H1 (cell line): ENCODE results near the gene SLC30A7. TPM values are rescaled to one million over a fixed set of nuclear protein-coding genes. Genes with fewer than 3 reads are reported as not detected.

Experiments
- CTCF ChIA-PET: fragments of 300-600 bp; sonication (Branson Sonifier 250); formaldehyde crosslinking; loops from one replicate; lab custom pipeline; 2021; ENCODE audit not compliant: partially characterized antibody; lab: Charles Lee
- POLR2A ChIA-PET: fragments of 300-600 bp; sonication (Branson Sonifier 250); formaldehyde crosslinking; loops from one replicate; lab custom pipeline; 2021; ENCODE audit warnings: inconsistent platforms; ENCODE audit not compliant: partially characterized antibody; lab: Charles Lee
- DNase-seq, 2 experiments: peaks; one replicate each; pipeline versions ENCODE4 v3.0.0 to v3.0.0-alpha.2; 2010 to 2022; ENCODE audit warnings: low spot score in 2 of 2, low read depth in 1 of 2, mixed read lengths in 1 of 2
- FAIRE-seq: peaks from 2 replicates; lab custom pipeline; 2011; peaks lifted over from hg19 to GRCh38; lab: Jason Lieb, UNC
- H2AFZ ChIP-seq: 2 replicates; pipeline ENCODE4 v1.8.1; 2012; ENCODE audit warnings: low read length, inconsistent platforms
- H2AK5ac ChIP-seq: 2 replicates; pipeline ENCODE4 v1.6.1; 2013; ENCODE audit warnings: low read depth, low read length
- H2BK120ac ChIP-seq: replicated peaks from 2 replicates; pipeline ENCODE3; 2013; ENCODE audit warnings: low read depth, low read length, inconsistent platforms
- H2BK12ac ChIP-seq: 2 replicates; pipeline ENCODE4 v1.6.1; 2013; ENCODE audit warnings: low read depth, low read length
- H2BK15ac ChIP-seq: 2 replicates; pipeline ENCODE4 v1.6.1; 2013; ENCODE audit warnings: low read length
- H2BK20ac ChIP-seq: 2 replicates; pipeline ENCODE4 v1.6.1; 2013; ENCODE audit warnings: low read length
- H2BK5ac ChIP-seq: 2 replicates; pipeline ENCODE4 v1.6.1; 2013; ENCODE audit warnings: low read depth, low read length
- H3K14ac ChIP-seq: 2 replicates; pipeline ENCODE4 v1.6.1; 2013; ENCODE audit warnings: inconsistent platforms; ENCODE audit not compliant: insufficient read length
- H3K18ac ChIP-seq: 2 replicates; pipeline ENCODE4 v1.6.1; 2013; ENCODE audit warnings: low read length; ENCODE audit errors: extremely low read depth
- H3K23ac ChIP-seq: 2 replicates; pipeline ENCODE4 v1.6.1; 2013; ENCODE audit warnings: inconsistent platforms; ENCODE audit not compliant: insufficient read length
- H3K23me2 ChIP-seq: 2 replicates; pipeline ENCODE4 v1.6.1; 2013; ENCODE audit warnings: low read depth, low read length
- H3K27ac ChIP-seq: 2 replicates; pipeline ENCODE4 v1.6.1; 2011; ENCODE audit warnings: low read depth, low read length, inconsistent platforms
- H3K27me3 ChIP-seq, 4 experiments: replicated peaks in 1 of 4; 1 replicate in 1 of 4; 2 replicates in 3 of 4; pipeline versions ENCODE4 v1.6.1 to v1.8.1; 2011 to 2013; ENCODE audit warnings: low read length in 3 of 4, mild to moderate bottlenecking in 3 of 4, inconsistent platforms in 2 of 4, mixed read lengths in 2 of 4, moderate library complexity in 1 of 4; ENCODE audit not compliant: control insufficient read depth in 3 of 4, insufficient read depth in 3 of 4; ENCODE audit errors: extremely low read depth in 1 of 4
- H3K36me3 ChIP-seq, 4 experiments: 2 replicates each; pipeline versions ENCODE4 v1.6.1 to v1.8.1; 2011 to 2013; ENCODE audit warnings: mild to moderate bottlenecking in 4 of 4, low read length in 3 of 4, moderate library complexity in 2 of 4, control low read depth in 1 of 4, inconsistent platforms in 1 of 4; ENCODE audit not compliant: insufficient read depth in 4 of 4, control insufficient read depth in 2 of 4
- H3K4ac ChIP-seq: replicated peaks from 2 replicates; pipeline ENCODE3; 2013; ENCODE audit warnings: low read length, low read depth, mixed read lengths, inconsistent platforms; ENCODE audit not compliant: insufficient read length
- H3K4me1 ChIP-seq, 4 experiments: replicated peaks in 1 of 4; 1 replicate in 1 of 4; 2 replicates in 3 of 4; pipeline versions ENCODE4 v1.6.1 to v1.8.1; 2011 to 2013; ENCODE audit warnings: low read length in 3 of 4, inconsistent platforms in 2 of 4, mixed read lengths in 1 of 4; ENCODE audit not compliant: insufficient read depth in 4 of 4, control insufficient read depth in 3 of 4
- H3K4me2 ChIP-seq, 2 experiments: 2 replicates each; pipeline versions ENCODE4 v1.6.1 to v1.8.1; 2011 to 2013; ENCODE audit warnings: low read depth in 2 of 2, low read length in 2 of 2, control low read depth in 1 of 2, inconsistent platforms in 1 of 2, mild to moderate bottlenecking in 1 of 2; ENCODE audit not compliant: insufficient read depth in 1 of 2
- H3K4me3 ChIP-seq, 4 experiments: fragments of 200-600, 300-600 bp in 1 of 4; sonication (generic), shearing (Covaris generic), sonication (Bioruptor Twin) in 1 of 4; 2 replicates each; pipeline versions ENCODE4 v1.5.1 to v1.8.1; 2011 to 2016; ENCODE audit warnings: low read length in 4 of 4, low read depth in 3 of 4, control low read depth in 2 of 4, inconsistent platforms in 2 of 4, mild to moderate bottlenecking in 2 of 4, mixed read lengths in 1 of 4, moderate library complexity in 1 of 4; ENCODE audit not compliant: insufficient read depth in 2 of 4; ENCODE audit errors: extremely low read depth in 1 of 4
- H3K56ac ChIP-seq: replicated peaks from 2 replicates; pipeline ENCODE3; 2013; ENCODE audit warnings: low read depth, mild to moderate bottlenecking, mixed read lengths, low read length, inconsistent platforms; ENCODE audit not compliant: insufficient read length
- H3K79me1 ChIP-seq: 2 replicates; pipeline ENCODE4 v1.6.1; 2013; ENCODE audit warnings: low read depth, low read length, control low read depth
- H3K79me2 ChIP-seq, 2 experiments: 2 replicates each; pipeline versions ENCODE4 v1.6.1 to v1.8.1; 2012 to 2013; ENCODE audit warnings: low read length in 2 of 2, mild to moderate bottlenecking in 2 of 2, inconsistent platforms in 1 of 2; ENCODE audit not compliant: insufficient read depth in 2 of 2, control insufficient read depth in 1 of 2
- H3K9ac ChIP-seq, 4 experiments: replicated peaks in 1 of 4; 1 replicate in 1 of 4; 2 replicates in 3 of 4; pipeline versions ENCODE4 v1.6.1 to v1.8.1; 2011 to 2013; ENCODE audit warnings: low read depth in 3 of 4, low read length in 3 of 4, control low read depth in 2 of 4, mild to moderate bottlenecking in 2 of 4, moderate library complexity in 2 of 4, inconsistent platforms in 1 of 4; ENCODE audit errors: extremely low read depth in 1 of 4
- H3K9me3 ChIP-seq, 2 experiments: 2 replicates each; pipeline versions ENCODE4 v1.6.1 to v1.8.1; 2012 to 2013; ENCODE audit warnings: mild to moderate bottlenecking in 2 of 2, moderate library complexity in 2 of 2, control low read depth in 1 of 2, inconsistent platforms in 1 of 2, low read depth in 1 of 2, low read length in 1 of 2, mixed read lengths in 1 of 2; ENCODE audit not compliant: insufficient read depth in 2 of 2
- H4K20me1 ChIP-seq, 2 experiments: replicated peaks in 1 of 2; 2 replicates each; pipeline versions ENCODE3 to v1.8.1; 2011 to 2013; ENCODE audit warnings: inconsistent platforms in 2 of 2, low read length in 2 of 2, mild to moderate bottlenecking in 1 of 2; ENCODE audit not compliant: insufficient read depth in 2 of 2, control insufficient read depth in 1 of 2
- H4K5ac ChIP-seq: 2 replicates; pipeline ENCODE4 v1.6.1; 2013; ENCODE audit warnings: low read length, low read depth, mixed read lengths, inconsistent platforms; ENCODE audit not compliant: insufficient read length
- H4K8ac ChIP-seq: 2 replicates; pipeline ENCODE4 v1.8.0; 2013; ENCODE audit warnings: mild to moderate bottlenecking, moderate library complexity, low read length, inconsistent platforms; ENCODE audit not compliant: insufficient read depth; ENCODE audit errors: extremely low read depth
- H4K91ac ChIP-seq: replicated peaks from 2 replicates; pipeline ENCODE3; 2013; ENCODE audit warnings: low read length, mixed read lengths, inconsistent platforms; ENCODE audit not compliant: insufficient read length
- ASH2L ChIP-seq: fragments of 200-600, 300-600 bp; sonication (generic); IDR thresholded peaks from one replicate; pipeline ENCODE4 v1.7.1; 2017; ENCODE audit warnings: low read length
- GABPA ChIP-seq: IDR thresholded peaks from 2 replicates; pipeline ENCODE4 v1.6.1; 2011; ENCODE audit warnings: mild to moderate bottlenecking, low read length, moderate library complexity, borderline replicate concordance; ENCODE audit not compliant: insufficient read depth
- KDM4A ChIP-seq: IDR thresholded peaks from one replicate; pipeline ENCODE4 v1.7.1; 2012; ENCODE audit warnings: low read depth, mild to moderate bottlenecking, moderate library complexity, low read length, inconsistent platforms; ENCODE audit not compliant: severe bottlenecking
- SIN3A ChIP-seq, 2 experiments: IDR thresholded peaks in 1 of 2; conservative IDR thresholded peaks in 1 of 2; 2 replicates each; pipeline ENCODE4 v1.6.1; 2011 to 2012; ENCODE audit warnings: low read length in 2 of 2, improper control_type of control experiment in 1 of 2, low read depth in 1 of 2, mild to moderate bottlenecking in 1 of 2
- TAF1 ChIP-seq: IDR thresholded peaks from 2 replicates; pipeline ENCODE4 v1.6.1; 2011; ENCODE audit warnings: mild to moderate bottlenecking, low read depth, low read length
- TAF7 ChIP-seq: optimal IDR thresholded peaks from 2 replicates; pipeline ENCODE3; 2011; ENCODE audit warnings: low read depth, mild to moderate bottlenecking, inconsistent platforms, low read length, moderate library complexity, borderline replicate concordance
- ZNF274 ChIP-seq: IDR thresholded peaks from 2 replicates; pipeline ENCODE4 v1.7.0; 2012; ENCODE audit warnings: low read length, borderline replicate concordance; ENCODE audit errors: extremely low read depth
- WGBS, 2 experiments: shearing (Covaris generic) in 1 of 2; methylation state at CpG; one replicate each; pipeline versions ENCODE4 v1.1.6 to v1.1.7; 2013 to 2015; ENCODE audit warnings: low lambda C conversion rate in 2 of 2, mixed read lengths in 2 of 2, inconsistent platforms in 1 of 2, low coverage in 1 of 2, missing lambda C conversion rate in 1 of 2; ENCODE audit not compliant: insufficient replicate concordance in 2 of 2, insufficient coverage in 1 of 2, insufficient read length in 1 of 2; ENCODE audit errors: extremely low coverage in 1 of 2, missing lambda C conversion rate in 1 of 2; 5-methylcytosine and 5-hydroxymethylcytosine counted together
- polyA plus RNA-seq, 7 experiments: library from polyadenylated mRNA; depleted of rRNA in 3 of 7; stranded (reverse) in 5 of 7; unstranded in 2 of 7; fragments of >200 nt in 5 of 7; fragments of 200-250 nt in 2 of 7; gene quantifications; 1 replicate in 5 of 7; 2 replicates in 1 of 7; 4 replicates in 1 of 7; pipeline versions ENCODE4 v1.2.1 to v1.2.3, GENCODE V29; 2011 to 2013; ENCODE audit warnings: missing spikeins in 2 of 7, mixed read lengths in 2 of 7
- total RNA-seq: library from RNA; stranded (reverse); fragmentation: NEBNext Ultra II Directional; extraction: Animal tissue kit (Norgen Biotek cat#: 25700); gene quantifications from 2 replicates; pipeline ENCODE4 v1.2.1, GENCODE V29; 2021
- TF ChIP-seq, protein P1 (sequence below): IDR thresholded peaks from 2 replicates; pipeline ENCODE4 v1.6.1; 2011; ENCODE audit warnings: low read depth, mild to moderate bottlenecking, low read length; ENCODE audit not compliant: insufficient read depth
- TF ChIP-seq, protein P2 (sequence below): IDR thresholded peaks from 2 replicates; pipeline ENCODE4 v1.6.1; 2011; ENCODE audit warnings: low read length, improper control_type of control experiment

Gene SLC30A7
- total and polyA plus RNA-seq, 2 of the 8 experiments (the other 6 are each of a cell fraction or from before 2014, with no cell fraction given): 5.5 to 22.1 TPM

DNA sequence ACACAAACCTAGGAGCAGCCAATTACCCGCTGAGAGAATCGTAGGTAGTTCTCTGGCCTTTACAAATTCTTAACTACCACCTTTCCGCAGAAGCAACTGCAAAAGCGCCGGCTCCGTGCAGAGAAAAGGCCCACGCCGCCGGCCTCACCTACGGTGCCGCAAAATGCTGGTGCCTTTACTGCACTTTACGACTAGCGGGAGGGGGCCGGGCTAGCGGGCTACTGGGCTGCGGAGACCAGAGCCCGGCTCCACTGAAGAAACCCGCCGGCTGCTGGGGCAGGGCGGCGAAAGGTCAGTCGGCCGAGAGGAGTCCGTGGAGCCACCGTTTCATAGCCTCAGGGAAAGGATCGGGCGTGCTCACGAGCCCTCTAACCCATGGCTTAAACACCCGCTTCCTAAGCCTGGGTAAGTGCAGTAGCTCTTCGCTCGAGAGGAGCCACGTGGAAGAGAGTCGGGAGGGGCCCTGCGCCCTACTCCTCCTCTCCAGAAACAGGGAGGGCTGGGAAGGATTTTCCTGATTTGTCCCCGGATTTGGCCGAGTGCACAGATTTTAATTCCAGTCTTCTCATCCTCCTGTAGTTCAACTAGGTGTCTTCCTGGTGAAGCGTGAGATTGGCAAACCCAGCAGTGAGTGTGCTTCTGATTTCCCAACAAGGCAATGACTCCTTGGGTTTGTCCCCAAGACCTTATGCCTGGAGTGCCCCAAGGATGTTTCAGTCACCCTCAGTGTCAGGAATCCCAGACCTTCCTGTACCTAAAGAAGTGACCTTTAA lies 130.0 kb downstream of the SLC30A7 start, which contains the start of gene DPH5:
Gene DPH5 (minus strand): TSS at position 128 of the 773 bp plus-strand sequence. CDS start 341 bp downstream, outside the sequence.
- ChIA-PET POLR2A (interaction anchor here (0.8 to 2.5 kb wide), 4 partner anchors 11 to 131 kb away, joined by 3 to 7 read pairs (median 6); partner anchors contain the start of genes EXTL2 and SLC30A7), CTCF (no interaction called here)
- Histone ChIP-seq H3K79me1 (peaks cover 2% of the 10 kb centered on the region), H3K18ac (peak within 1 kb of the TSS; percentile 91; the same call in 1 of the 2 replicates), H2BK20ac (no peak within 1 kb of the TSS), H3K4me3 (peak within 1 kb of the TSS; percentile 89 to 97 (median 92)), H3K56ac (peak within 1 kb of the TSS; percentile 88), H3K79me2 (peaks cover 3 to 42% of the 10 kb centered on the region in 2 experiments; a peak in 2 of 4 replicates), H3K27ac (peak within 1 kb of the TSS; percentile 89), H2BK12ac (no peak within 1 kb of the TSS; the same call in 1 of the 2 replicates), H3K14ac (no peak within 1 kb of the TSS), H4K8ac (peak within 1 kb of the TSS; percentile 93; the same call in 1 of the 2 replicates), H2BK15ac (no peak within 1 kb of the TSS), H2BK120ac (no peak within 1 kb of the TSS), H3K4ac (no peak within 1 kb of the TSS), H4K20me1 (no peaks in the 10 kb centered on the region), H3K4me2 (peak within 1 kb of the TSS; percentile 83 to 84), H2AFZ (peak within 1 kb of the TSS; percentile 95), H3K9ac (peak within 1 kb of the TSS; percentile 85 to 99 (median 92)), H3K36me3 (peaks cover 0 to 21% (median 0%) of the 10 kb centered on the region in 4 experiments; a peak in 4 of 8 replicates), H4K5ac (peak within 1 kb of the TSS; percentile 90), H3K27me3 (no peaks in the 10 kb centered on the region), H3K23me2 (peaks cover 3% of the 10 kb centered on the region), H3K4me1 (peaks cover 0 to 1% (median 0%) of the 10 kb centered on the region in 4 experiments; a peak in 1 of 7 replicates), H3K9me3 (no peaks in the 10 kb centered on the region), H2AK5ac (no peak within 1 kb of the TSS; the same call in 1 of the 2 replicates), H4K91ac (peak within 1 kb of the TSS; percentile 93), H3K23ac (no peak within 1 kb of the TSS), H2BK5ac (peak within 1 kb of the TSS; percentile 84)
- DNase-seq: peak; percentile 65 to 91
- 1% methylated on average over 37 of the region's 37 CpGs; no CpG with 5 or more reads in 1 of the 2 experiments for WGBS, 2 experiments
- no peak for FAIRE-seq
- TF ChIP-seq ASH2L (peak; percentile 91), TAF1 (peak; percentile 97), ZNF274 (no peak), SIN3A (conservative IDR thresholded peaks at IDR 0.05 in 1 of 2, IDR thresholded peaks at IDR 0.05 in 1 of 2; ENCODE audit: low read depth in 1 of 2, low read length in 2 of 2) (peak; percentile 42 to 81; a peak in 2 of 4 replicates), KDM4A (peak; percentile 84), GABPA (no peak), TAF7 (peak; percentile 93)
- TF ChIP-seq, protein P1, sequence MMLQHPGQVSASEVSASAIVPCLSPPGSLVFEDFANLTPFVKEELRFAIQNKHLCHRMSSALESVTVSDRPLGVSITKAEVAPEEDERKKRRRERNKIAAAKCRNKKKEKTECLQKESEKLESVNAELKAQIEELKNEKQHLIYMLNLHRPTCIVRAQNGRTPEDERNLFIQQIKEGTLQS: peak; percentile 93
- TF ChIP-seq, protein P2, sequence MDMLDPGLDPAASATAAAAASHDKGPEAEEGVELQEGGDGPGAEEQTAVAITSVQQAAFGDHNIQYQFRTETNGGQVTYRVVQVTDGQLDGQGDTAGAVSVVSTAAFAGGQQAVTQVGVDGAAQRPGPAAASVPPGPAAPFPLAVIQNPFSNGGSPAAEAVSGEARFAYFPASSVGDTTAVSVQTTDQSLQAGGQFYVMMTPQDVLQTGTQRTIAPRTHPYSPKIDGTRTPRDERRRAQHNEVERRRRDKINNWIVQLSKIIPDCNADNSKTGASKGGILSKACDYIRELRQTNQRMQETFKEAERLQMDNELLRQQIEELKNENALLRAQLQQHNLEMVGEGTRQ: no peak
